Germinal center (tissue), 1 donor: ENCODE measurements around the gene ADAMTS8.

Experiments
- DNase-seq: peaks from one replicate; pipeline ENCODE4 v3.0.0; 2012; ENCODE audit warnings: mixed read lengths, low spot score

Gene ADAMTS8

GRCh38 chr11:130462101-130462885 is 33.9 kb upstream of the ADAMTS8 start:
- no peak for DNase-seq

DNA sequence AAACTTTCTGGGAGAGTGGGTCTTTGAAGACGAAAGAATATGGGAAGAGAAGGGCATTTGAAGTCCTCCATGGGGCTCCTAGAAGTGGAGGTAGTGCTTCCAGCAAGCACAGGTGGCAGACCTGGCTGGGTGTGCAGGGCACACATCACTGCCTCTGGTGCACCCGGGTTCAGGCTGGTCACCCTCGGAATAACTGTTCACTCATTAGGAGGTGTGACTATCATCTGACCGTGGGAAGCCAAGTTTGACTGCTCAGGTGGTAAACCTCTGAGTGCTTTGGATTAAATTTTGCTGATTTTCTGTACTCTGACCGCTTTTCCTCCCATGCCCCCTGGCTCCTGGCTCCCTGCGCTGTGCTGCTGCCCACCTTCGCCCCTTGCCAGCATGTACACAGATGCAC is 31.1 kb upstream of the ADAMTS8 start:
- DNase-seq = no peak

DNA sequence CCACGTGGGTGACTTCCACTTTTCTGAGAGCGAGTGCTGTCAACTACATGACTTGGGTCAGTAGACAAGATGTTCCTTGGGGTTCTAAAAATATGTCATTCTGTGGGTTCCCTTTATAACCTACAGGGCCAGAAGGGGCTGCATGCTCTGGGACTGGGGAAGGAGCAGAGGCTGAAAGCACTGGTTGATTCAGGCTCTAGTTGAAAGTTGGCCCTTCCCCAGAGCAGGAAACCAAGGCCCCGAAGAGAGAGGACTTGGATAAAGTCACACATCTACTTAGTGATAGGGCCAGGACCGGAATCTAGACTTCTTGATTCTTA is 30.0 kb upstream of the ADAMTS8 start:
- no peak for DNase-seq

GRCh38 chr11:130457623-130458409 is 29.4 kb upstream of the ADAMTS8 start:
- no peak for DNase-seq

DNA sequence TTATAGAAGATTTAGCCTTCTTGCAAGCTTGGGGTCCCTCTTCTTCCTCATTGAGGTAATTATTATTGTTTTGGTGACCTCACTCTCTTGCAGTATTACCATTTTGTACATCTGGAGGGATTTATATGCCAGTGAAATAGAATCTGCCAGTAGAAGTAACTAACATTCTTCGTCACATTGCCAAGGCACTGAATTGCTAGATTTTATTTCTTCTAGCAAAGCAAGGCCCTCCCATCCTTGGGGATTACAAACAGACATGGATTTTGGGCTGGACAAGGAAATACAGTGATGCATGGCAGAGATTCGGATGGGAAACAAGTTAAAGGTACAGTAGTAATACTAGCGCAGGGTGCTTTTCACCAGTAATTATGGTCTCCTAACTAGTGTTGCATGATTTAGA is 27.9 kb upstream of the ADAMTS8 start:
- no peak for DNase-seq

- no peak for DNase-seq
Measured at GRCh38 chr11:130455483-130456127, 27.2 kb upstream of the ADAMTS8 start.

- DNase-seq = no peak
Measured at GRCh38 chr11:130454491-130455252, 26.3 kb upstream of the ADAMTS8 start.

DNA sequence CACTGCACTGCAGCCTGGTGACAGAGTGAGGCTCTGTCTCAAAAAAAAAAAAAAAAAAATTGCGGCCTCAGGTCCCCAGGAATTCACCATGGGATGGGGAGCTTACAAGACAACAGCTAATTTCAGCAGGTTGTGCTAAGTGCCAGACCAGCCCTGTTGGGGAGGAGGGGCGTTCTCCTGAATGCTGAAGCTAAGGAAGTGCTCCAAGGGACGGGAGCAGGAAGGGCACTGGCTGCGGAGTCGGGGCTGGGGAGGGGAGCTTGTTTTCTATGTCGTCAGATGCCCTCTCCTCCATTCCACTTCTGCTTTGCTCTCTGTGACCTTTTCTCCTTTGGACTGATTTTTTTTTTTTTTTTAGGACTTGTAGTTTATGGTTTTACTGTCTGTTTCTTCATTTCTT is 24.5 kb upstream of the ADAMTS8 start:
- no peak for DNase-seq

DNA sequence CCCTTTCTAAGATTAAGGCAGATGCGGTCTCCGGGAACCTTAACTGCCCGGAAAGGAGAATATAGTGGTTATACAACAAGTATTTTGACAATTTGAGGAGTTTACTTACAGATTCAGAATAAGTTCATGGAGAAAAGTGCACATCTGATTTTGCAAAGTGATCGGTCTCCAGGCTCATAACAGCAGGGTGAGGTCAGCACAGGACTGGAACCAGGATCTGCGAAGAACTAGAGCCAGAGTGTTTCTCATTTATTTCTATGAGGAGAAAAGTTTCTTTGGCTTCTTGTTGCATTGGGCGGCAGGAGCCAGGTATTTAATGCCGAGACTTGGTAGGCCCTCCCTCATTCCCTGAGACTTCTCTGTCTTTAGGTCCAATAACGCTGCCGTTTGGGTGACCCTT is 23.8 kb upstream of the ADAMTS8 start:
- DNase-seq = no peak

GRCh38 chr11:130451231-130452019 is 23.0 kb upstream of the ADAMTS8 start:
- DNase-seq = no peak

- DNase-seq = no peak
Measured at GRCh38 chr11:130449996-130450769, 21.8 kb upstream of the ADAMTS8 start.

DNA sequence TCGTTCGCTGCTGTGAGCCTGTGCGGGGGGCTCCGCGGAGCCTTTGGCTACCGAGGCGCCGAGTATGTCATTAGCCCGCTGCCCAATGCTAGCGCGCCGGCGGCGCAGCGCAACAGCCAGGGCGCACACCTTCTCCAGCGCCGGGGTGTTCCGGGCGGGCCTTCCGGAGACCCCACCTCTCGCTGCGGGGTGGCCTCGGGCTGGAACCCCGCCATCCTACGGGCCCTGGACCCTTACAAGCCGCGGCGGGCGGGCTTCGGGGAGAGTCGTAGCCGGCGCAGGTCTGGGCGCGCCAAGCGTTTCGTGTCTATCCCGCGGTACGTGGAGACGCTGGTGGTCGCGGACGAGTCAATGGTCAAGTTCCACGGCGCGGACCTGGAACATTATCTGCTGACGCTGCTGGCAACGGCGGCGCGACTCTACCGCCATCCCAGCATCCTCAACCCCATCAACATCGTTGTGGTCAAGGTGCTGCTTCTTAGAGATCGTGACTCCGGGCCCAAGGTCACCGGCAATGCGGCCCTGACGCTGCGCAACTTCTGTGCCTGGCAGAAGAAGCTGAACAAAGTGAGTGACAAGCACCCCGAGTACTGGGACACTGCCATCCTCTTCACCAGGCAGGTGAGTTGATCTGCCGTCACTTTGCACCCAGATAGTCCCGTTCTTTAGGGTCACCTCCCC is 21.0 kb upstream of the ADAMTS8 start:
- DNase-seq = no peak

DNA sequence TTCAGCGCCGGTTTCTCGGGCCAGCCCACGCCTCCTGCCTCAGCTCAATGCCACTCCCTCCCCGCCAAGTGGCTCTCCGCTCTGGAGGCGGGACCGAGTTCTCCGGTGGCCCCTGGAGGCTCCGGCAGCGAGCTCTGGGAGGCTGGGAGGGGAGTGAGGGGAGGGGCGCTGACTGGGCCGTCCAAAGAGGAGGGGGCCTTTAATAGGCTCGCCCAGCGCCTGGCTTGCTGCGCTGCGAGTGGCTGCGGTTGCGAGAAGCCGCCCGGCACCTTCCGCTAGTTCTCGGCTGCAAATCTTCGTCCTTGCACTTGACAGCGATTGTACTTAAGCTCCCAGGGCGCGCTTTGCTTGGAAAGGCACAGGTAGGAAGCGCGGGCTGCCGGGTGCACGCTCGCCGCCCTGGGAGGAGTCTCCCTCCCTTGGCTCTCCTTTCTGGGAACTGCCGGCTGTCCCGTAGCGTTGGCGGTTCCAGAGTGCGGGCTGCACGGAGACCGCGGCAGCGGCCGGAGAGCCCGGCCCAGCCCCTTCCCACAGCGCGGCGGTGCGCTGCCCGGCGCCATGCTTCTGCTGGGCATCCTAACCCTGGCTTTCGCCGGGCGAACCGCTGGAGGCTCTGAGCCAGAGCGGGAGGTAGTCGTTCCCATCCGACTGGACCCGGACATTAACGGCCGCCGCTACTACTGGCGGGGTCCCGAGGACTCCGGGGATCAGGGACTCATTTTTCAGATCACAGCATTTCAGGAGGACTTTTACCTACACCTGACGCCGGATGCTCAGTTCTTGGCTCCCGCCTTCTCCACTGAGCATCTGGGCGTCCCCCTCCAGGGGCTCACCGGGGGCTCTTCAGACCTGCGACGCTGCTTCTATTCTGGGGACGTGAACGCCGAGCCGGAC is 20.3 kb upstream of the ADAMTS8 start, which contains the start of gene ADAMTS15:
Gene ADAMTS15, plus strand, starts transcription at position 230 of the 894 bp plus-strand sequence. Its CDS starts 329 bp downstream, at position 559.
- DNase-seq = no peak

GRCh38 chr11:130448039-130448415 is 19.6 kb upstream of the ADAMTS8 start:
- no peak for DNase-seq

DNA sequence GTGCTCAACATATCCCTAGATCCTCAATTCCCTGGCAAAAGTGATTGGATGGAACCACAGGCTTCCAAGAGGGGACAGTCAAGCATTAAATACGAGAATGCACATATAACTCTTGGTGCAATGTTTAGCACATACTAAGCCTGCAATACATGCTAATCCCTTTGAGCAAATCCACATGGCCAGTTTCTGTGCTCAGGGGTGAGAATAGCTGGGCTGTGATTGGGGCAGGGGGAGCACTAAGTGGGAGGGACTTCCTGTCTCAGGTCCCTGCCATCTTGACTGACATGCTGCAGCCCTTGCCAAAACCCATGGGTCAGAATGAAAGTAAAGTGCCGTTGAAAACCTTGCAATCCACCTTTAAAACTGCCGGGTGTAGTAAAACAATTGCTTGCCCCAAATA is 17.4 kb upstream of the ADAMTS8 start:
- DNase-seq = no peak

DNA sequence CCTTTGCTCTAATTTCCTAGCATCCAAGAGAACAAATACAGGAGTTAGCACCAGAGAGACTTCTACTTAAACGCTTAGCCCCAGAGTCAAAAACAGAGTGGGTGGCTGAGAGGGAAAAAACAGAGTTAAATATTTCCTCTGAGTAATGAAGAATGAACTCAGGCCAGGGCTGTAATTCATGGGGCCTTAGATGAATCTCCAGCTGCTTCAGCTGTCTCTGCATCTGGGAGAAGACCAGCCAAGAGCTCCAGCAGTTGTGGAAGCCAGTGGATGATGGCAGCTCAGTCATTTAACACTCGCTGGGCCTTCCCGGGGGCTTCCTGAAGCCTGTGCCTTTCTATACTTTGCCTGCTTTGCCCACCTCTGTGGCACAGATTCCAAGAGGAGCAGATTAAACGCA is 14.3 kb upstream of the ADAMTS8 start:
- no peak for DNase-seq

- DNase-seq = no peak
Measured at GRCh38 chr11:130441719-130442118, 13.3 kb upstream of the ADAMTS8 start.

DNA sequence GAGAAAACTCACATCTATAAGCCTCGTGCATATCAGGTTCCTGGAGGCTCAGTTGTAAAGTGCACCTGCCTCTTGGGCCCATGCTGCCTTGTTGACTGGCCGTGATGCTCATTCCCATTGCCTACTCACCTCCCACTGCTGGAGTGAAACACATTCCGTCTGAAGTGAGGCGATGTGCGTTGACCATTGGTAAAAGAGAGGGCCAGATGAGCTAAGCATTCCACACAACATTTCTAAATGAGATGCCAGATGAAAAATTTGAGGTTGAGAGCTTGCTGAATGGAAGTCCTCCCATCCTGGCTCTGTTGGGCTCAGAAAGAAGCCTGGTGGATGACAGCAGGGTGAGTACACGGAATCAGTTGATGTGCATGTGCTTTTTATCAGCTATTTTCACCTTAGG is 11.5 kb upstream of the ADAMTS8 start:
- DNase-seq = no peak

- DNase-seq = no peak
Measured at GRCh38 chr11:130439160-130439519, 10.7 kb upstream of the ADAMTS8 start.
